GM21447 (cell line): ENCODE results near the gene NBPF3.
"Not testable (repeated sequence)": the region's sequence is repeated elsewhere in the genome, so short reads cannot be mapped to it uniquely, and the experiment has no call there.

ENCODE experiments used
- ATAC-seq: cut with Tn5 transposase; IDR thresholded peaks from one replicate; pipeline ENCODE4 v1.9.1; 2021; ENCODE audit not compliant: unreplicated experiment

NBPF3 gene

GRCh38 chr1:21517161-21517589, 77.2 kb downstream of the NBPF3 start:
- no peak for ATAC-seq

- ATAC-seq, result no peak
Measured at GRCh38 chr1:21517660-21518480, 77.9 kb downstream of the NBPF3 start.

DNA sequence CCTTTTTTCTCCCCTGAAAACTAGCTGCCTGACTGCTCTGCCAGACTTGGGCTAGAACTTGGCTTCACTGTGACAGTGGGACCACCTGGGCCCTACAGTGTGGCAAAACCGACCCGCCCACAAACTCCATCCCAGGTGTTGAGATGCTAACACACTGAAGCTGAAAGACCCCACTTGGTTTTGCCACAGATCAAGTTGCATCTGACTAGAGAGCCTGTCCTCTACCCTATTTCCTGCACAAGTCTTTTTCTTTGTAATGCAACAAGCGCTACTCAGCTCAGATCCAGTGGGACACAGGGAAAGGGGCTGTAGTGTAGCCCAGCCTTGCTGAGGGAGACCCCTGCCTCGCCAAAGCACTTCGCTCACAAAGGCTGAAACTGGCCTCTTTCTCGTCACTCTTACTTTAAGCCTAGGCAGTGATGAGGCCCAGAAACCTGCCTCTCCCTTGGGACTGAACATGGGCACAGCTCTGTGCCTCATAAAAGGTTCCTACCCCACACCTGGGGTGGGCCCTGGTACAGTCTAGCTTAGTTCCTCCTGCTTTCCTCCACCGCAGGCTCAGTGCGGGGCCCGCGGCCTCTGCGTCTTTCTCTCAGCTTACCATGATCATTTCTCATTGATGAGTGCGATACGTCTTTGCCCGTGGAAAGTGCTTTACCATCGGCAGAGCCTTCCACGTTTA, 79.0 kb downstream of the NBPF3 start:
- ATAC-seq, result no peak

DNA sequence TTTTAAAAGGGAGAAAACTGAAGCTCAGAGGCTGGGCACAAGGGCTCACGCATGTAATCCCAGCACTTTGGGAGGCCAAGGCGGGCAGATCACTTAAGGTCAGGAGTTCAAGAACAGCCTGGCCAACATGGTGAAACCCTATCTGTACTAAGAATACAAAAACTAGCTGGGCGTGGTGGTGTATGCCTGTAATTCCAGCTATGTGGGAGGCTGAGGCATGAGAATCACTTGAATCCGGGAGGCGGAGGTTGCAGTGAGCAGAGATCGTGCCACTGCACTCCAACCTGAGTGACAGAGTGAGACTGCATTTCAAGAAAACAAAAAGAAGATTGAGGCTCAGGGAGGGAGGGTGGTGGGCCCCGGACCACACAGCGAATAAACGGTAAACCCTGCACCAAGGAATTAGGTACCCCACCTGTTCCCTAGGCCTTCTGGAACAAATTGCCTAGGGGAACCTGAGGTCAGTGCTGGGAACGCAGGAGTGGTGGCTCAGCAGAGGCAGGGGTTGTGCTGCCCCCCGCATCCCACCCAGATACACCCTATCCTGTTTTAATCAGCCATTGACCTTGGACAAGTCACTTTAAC, 79.6 kb downstream of the NBPF3 start:
- ATAC-seq, result not testable (repeated sequence)

GRCh38 chr1:21520899-21521716, 81.2 kb downstream of the NBPF3 start:
- ATAC-seq, result no peak

- no peak for ATAC-seq
Measured at GRCh38 chr1:21521717-21522060, 81.8 kb downstream of the NBPF3 start.

DNA sequence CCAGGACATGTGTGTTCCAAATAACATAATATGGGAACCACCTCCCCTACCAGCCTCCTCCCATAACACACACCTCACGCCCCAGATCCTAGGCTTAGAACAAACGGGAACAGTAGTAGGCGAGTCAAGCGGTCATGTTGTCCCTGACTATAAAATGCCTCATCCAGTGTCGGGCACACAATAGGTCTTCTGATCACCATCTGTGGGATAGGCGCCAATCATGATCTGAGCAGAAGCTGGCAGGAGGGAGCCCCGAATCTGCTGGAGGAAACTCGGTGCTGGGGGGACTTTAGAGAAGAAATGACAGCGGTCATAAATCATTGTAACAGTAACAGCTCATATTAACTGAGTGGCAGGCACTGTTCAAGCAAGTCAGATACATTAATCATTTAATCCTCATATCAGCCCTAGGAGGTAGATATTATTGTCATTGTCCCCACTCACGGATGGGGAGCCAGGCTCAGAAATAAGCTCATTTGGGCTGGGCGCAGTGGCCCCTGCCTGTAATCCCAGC, 82.6 kb downstream of the NBPF3 start:
- ATAC-seq, result no peak

- ATAC-seq, result no peak
Measured at GRCh38 chr1:21523297-21523813, 83.4 kb downstream of the NBPF3 start.

- ATAC-seq, result no peak
Measured at GRCh38 chr1:21524220-21524619, 84.3 kb downstream of the NBPF3 start.

GRCh38 chr1:21524686-21525339, 84.9 kb downstream of the NBPF3 start:
- no peak for ATAC-seq

GRCh38 chr1:21525340-21525717, 85.4 kb downstream of the NBPF3 start:
- no peak for ATAC-seq

GRCh38 chr1:21526441-21526840, 86.5 kb downstream of the NBPF3 start:
- ATAC-seq, result no peak

DNA sequence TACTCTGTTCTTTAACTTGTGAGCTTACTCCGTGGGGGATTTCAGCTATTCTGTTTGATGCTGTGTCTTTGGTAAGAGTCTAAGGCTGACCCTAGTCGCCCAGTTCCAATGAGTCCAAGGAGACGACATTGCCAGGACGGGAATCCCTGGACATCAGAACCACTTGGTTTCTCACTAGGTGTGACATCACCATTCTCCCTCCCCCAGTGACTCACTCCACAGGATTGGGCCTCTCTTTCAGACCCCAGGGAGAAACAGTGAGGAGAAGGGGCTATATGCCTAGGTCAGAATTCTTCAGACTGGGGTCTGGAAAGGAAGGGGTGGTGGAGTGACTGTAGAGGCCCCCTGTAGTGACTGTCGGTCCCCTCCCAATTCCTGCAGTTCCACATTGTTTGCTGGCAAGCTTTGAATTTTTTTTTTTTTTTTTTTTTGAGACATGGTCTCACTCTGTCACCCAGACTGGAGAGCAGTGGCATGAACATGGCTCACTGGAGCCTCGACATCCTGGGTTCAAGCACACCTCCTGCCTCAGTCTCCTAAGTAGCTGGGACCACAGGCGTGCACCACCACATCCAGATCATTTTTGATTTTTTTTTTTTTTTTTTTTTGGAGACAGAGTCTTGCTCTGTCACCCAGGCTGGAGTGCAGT, 90.6 kb downstream of the NBPF3 start:
- no peak for ATAC-seq

- no peak for ATAC-seq
Measured at GRCh38 chr1:21531241-21531640, 91.3 kb downstream of the NBPF3 start.

GRCh38 chr1:21532496-21532895, 92.6 kb downstream of the NBPF3 start:
- ATAC-seq, result no peak

GRCh38 chr1:21532992-21533534, 93.1 kb downstream of the NBPF3 start:
- ATAC-seq, result no peak

DNA sequence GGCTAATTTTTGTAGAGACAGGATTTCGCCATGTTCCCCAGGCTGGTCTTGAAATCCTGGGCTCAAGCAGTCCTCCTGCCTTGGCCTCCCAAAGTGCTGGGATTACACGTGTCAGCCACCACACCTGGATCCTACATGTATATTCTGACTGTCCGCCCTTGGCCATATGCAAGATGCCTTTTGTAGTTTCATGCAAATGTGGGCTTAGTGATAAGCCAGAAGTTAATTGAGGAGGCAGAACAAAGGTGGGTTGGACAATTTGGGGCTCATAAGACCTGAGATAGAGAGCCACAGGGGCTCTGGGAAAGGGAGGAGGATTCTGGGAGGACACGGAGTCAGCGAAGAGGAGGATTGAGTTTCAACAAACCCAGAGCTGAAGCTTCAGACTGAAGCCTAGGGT, 94.2 kb downstream of the NBPF3 start:
- no peak for ATAC-seq
